ENCODE results near the gene LTBP2. TPM values are rescaled to one million over a fixed set of nuclear protein-coding genes. Genes with fewer than 3 reads are reported as not detected.

LTBP2 gene
- total RNA-seq, 1 donor from 2014 or later = 7.6 TPM

DNA sequence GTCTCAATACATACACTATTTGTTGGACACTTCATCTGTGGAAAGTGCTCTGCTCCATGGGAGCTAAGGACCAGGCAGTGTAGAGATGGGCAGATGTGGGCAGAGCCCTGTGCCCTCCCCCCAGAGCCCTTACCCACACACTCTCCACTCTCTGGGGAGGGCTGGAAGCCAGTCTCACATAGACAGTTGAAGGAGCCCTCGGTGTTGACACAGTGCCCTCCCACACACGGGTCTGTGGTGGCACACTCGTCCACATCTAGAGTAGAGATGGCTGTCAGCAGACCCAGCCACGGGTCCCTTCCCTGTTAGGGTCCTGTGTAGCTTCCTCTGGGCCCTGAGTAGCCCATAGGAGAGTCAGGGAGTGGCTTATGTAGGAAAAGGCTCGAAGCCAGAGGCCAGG, 104.2 kb downstream of the LTBP2 start:
- intact Hi-C loops (cut with DNase I) = no loop called here
- DNase-seq (ENCODE audit: missing footprints) = no peak
- no peak for ATAC-seq

- intact Hi-C loops (cut with DNase I) = no loop called here
- DNase-seq (ENCODE audit: missing footprints) (no peak), ATAC-seq (no peak)
Observed at GRCh38 chr14:74507085-74507484, 105.0 kb downstream of the LTBP2 start.

- DNase-seq (ENCODE audit: missing footprints) (no peak), ATAC-seq (no peak)
- intact Hi-C loops (cut with DNase I) = no loop called here
Observed at GRCh38 chr14:74506411-74506851, 105.6 kb downstream of the LTBP2 start.

DNA sequence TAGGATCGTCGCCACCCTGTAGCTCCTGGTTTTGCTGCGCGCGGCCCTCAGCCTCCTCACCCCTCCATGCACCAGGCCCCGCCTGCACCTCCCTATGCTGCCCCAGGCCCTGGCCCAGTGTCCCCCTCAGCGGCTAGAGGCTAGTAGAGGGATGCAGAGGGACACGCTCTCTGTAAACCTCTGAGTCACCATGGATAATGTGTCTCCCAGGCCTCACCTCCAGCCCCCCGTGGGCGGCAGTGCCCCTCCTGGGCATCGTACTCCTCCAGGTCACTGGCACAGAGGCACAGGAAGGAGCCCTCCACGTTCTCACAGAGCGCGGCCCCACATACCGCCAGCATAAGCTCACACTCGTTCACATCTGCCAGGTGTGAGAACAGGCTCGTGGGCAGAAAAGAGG, 106.2 kb downstream of the LTBP2 start:
- intact Hi-C loops (cut with DNase I) = no loop called here
- DNase-seq (ENCODE audit: missing footprints) (no peak), ATAC-seq (no peak)

GRCh38 chr14:74504874-74505720, 106.9 kb downstream of the LTBP2 start:
- intact Hi-C loops (cut with DNase I) = loop anchor here (5.0 kb wide), 1 partner anchor 107 kb away; the partner anchor contains the start of gene LTBP2
- no peak for ATAC-seq
- no peak for DNase-seq (ENCODE audit: missing footprints)

GRCh38 chr14:74504412-74504811, 107.6 kb downstream of the LTBP2 start:
- intact Hi-C loops (cut with DNase I) = loop anchor here (5.0 kb wide), 1 partner anchor 108 kb away; the partner anchor contains the start of gene LTBP2
- ATAC-seq (no peak), DNase-seq (ENCODE audit: missing footprints) (no peak)

GRCh38 chr14:74503938-74504335, 108.1 kb downstream of the LTBP2 start:
- ATAC-seq (no peak), DNase-seq (ENCODE audit: missing footprints) (no peak)

DNA sequence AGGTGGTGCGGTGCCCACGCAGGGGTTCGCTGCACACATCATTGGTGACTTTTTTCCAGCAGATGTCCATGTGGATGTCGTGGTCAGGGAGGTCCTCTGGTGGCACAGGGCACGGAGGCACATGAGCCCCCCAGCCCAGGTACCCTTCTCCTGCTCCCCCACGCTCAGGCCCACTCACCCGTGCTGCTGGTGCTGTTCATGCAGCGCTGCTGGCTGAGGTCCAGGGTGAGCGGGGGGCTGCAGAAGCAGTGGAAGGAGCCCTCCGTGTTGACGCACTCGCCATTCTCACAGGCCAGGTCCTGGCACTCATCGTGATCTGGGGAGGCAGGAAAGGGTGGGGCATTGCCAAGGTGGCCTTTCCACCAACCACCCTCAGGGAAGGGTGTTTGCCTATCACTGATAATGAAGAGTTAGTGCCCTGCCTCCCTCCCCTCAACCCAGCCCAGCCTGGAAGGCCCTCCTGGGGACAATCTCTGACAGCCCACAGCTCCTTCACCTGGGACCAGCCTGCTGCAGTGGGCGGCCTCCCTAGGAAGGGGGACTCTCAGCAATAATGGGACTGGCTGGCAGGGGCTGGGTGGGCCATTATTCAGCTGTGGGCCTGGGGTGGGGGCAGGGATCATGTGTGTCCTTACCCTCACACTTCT, 108.6 kb downstream of the LTBP2 start:
- ATAC-seq = no peak
- no peak for DNase-seq (ENCODE audit: missing footprints)
- intact Hi-C loops (cut with DNase I) = loop anchor here (5.0 kb wide), 1 partner anchor 109 kb away; the partner anchor contains the start of gene LTBP2

More at GRCh38 chr14:74503938-74504335, 108.1 kb downstream of the LTBP2 start:
- intact Hi-C loops (cut with DNase I) = loop anchor here (5.0 kb wide), 1 partner anchor 108 kb away; the partner anchor contains the start of gene LTBP2

DNA sequence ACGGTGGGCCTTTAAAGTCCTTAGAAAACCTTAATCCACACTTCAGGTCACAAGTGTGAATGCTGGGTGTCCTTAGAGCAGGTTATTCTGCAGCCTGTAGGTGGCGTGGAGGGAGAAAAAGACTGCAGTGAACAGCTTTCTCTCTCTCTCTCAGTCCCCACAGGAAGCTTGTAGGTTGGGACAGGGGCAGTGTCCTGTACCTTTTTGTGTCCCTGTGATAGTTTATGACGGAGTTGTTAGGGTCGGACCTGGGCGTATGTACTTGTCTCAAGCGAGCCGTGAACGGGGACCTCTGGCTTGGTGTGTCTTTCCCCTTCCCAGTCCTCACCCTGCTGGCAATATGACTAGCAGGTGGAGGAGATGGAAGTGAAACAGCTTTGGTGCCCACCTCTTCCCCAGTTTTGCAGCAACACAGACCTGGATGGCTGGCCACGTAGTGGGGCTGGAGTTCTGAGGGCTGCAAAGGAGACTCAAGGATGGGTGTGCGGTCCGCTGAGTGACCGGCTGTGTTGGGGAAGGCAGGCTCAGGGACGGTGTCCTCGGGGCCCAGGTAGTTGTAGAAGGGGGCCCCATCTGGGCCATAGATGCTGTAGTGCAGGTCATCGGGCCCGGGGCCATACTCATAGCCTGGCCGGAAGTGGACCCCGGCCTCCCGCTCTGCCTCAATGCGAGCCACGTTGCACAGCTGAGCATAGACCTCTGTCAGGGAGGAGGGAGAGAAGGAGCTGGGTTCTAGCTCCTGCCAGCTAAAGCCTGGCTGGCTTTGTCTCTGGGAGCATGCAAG, 109.6 kb downstream of the LTBP2 start:
- no peak for DNase-seq (ENCODE audit: missing footprints)
- ATAC-seq = no peak
- intact Hi-C loops (cut with DNase I) = loop anchor here (5.0 kb wide), 1 partner anchor 110 kb away; the partner anchor contains the start of gene LTBP2

- ATAC-seq (no peak), DNase-seq (ENCODE audit: missing footprints) (no peak)
- intact Hi-C loops (cut with DNase I) = loop anchor here (5.0 kb wide), 1 partner anchor 111 kb away; the partner anchor contains the start of gene LTBP2
Observed at GRCh38 chr14:74501691-74502090, 110.3 kb downstream of the LTBP2 start.

DNA sequence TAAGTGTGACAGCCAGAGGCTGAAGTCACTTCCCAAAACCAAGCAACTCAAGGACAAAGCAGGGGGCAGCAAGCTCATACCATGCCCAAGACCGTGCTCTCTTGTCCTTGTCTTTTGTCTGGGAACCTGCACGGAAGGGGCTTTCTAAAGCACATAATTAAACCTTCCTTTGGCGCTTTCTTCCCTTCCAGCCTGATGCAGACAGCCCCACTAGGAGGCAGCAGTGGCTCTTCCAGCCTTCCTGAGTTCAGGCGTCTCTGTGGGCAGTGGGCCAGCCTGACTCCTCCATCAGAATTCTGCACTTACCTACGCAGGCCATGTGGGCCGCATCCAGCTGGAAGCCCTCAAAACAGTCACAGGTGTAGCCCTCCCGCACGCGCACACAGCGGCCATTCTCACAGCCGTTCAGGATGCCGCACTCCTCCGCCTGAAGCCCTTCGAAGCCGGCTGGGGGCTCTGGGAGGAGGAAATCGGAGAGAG, 110.9 kb downstream of the LTBP2 start:
- intact Hi-C loops (cut with DNase I) = loop anchor here (5.0 kb wide), 1 partner anchor 111 kb away; the partner anchor contains the start of gene LTBP2
- peak; percentile 54 for ATAC-seq

GRCh38 chr14:74500417-74501134, 111.5 kb downstream of the LTBP2 start:
- ATAC-seq (no peak), DNase-seq (ENCODE audit: missing footprints) (no peak)
- intact Hi-C loops (cut with DNase I) = loop anchor here (5.0 kb wide), 1 partner anchor 112 kb away; the partner anchor contains the start of gene LTBP2

More for the DNA sequence above, 110.9 kb downstream of the LTBP2 start:
- no peak for DNase-seq (ENCODE audit: missing footprints)

DNA sequence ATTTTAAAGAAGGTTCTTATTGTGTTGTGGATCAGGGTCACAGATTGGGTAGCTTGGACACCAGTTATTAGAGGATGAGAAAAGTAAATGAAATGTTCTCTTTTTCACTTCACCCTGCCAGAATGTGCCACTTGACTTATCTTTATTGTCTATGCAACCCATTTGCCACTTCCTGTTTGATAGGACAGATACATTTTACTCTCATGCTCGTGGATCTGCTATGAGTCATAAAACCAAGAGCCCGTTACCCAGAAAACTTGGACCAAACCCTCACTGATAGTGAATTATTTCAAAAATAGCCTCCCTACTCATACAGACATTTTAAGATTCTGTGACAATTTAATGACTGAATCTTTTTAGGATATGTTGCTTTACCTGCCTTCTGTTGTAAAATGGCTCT, 116.7 kb downstream of the LTBP2 start:
- ATAC-seq = no peak
- no peak for DNase-seq (ENCODE audit: missing footprints)
- intact Hi-C loops (cut with DNase I) = no loop called here

DNA sequence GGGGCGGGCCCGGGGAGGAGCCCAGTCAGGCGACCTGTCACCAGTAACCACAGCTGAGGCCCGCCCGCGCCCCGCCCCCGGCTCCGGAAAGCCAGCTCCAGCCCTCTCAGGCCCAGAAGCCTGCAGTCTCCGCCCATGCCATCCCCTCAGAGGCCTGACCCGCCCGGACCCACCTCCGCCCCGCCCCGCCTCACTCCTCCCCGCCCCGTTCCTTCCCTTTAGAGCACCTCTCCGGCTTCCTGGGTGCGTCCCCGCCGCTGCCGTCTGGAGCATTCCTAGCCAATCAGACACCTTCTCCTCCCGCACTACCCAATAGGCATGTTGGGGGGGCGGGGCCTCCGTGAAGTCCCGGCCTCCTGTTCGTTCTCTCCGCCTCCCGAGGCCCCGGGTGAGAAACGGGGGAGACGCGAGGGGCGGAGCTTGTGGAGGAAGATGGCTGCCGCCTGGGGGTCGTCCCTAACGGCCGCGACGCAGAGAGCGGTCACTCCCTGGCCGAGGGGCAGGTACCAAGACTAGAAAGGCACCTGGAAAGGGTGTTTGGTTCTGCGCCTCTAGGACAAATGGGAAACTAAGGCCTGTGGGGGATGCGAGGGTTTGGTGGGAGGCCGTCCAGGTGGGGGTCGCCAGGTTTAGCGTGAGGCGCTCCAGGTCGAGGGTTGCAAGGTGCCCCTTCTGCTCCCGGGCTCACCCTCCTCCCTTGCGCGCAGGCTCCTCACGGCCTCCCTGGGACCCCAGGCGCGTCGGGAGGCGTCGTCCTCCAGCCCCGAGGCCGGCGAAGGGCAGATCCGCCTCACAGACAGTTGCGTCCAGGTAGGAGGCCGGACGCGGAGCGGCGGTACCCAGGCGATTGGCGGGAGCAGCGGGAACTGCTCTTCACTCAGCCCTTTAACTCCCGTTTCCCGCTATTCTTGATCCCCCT, 118.4 kb downstream of the LTBP2 start, which contains the start of gene ISCA2:
Gene ISCA2 (plus strand): TSS at position 423 of the 919 bp plus-strand sequence. CDS start 10 bp downstream, at position 433.
- intact Hi-C loops (cut with DNase I) = loop anchor here (5.0 kb wide), 2 partner anchors 99 to 131 kb away; no protein-coding TSS in a partner anchor
- peak; percentile 100 for DNase-seq (ENCODE audit: missing footprints)
- ATAC-seq = peak; percentile 98

- intact Hi-C loops (cut with DNase I) = loop anchor here (5.0 kb wide), 2 partner anchors 99 to 131 kb away; no protein-coding TSS in a partner anchor
- ATAC-seq (no peak), DNase-seq (ENCODE audit: missing footprints) (no peak)
Observed at GRCh38 chr14:74492776-74493342, 119.2 kb downstream of the LTBP2 start, which contains the start of gene NPC2. TSS of gene NPC2 (minus strand) at chr14:74493305. CDS start at chr14:74493274, 31 bp downstream.

All from Right ventricle myocardium inferior (tissue), 1 donor.